HEK293 (cell line): ENCODE measurements around the gene ARHGEF26.
A peak's percentile ranks its signal among the peaks of the same experiment; 100 is the strongest.

Experiments
- GLIS1 ChIP-seq: fragments of 450-650 bp; formaldehyde crosslinking; IDR thresholded peaks from 2 replicates; pipeline ENCODE4 v1.5.1; 2016; ENCODE audit warnings: missing biosample characterization, missing genetic modification characterization
- GLIS2 ChIP-seq: fragments of 450-650 bp; formaldehyde crosslinking; IDR thresholded peaks from 2 replicates; pipeline ENCODE4 v1.5.1; 2016; ENCODE audit warnings: missing biosample characterization, missing genetic modification characterization
- SP2 ChIP-seq: fragments of 450-650 bp; formaldehyde crosslinking; IDR thresholded peaks from 2 replicates; pipeline ENCODE4 v1.5.1; 2016; ENCODE audit warnings: missing biosample characterization, missing genetic modification characterization
- SP3 ChIP-seq: fragments of 450-650 bp; formaldehyde crosslinking; IDR thresholded peaks from 2 replicates; pipeline ENCODE4 v1.5.1; 2016; ENCODE audit warnings: missing biosample characterization, missing genetic modification characterization
- TCF7L2 ChIP-seq: IDR thresholded peaks from 2 replicates; pipeline ENCODE4 v1.6.1; 2011; ENCODE audit warnings: low read depth, mild to moderate bottlenecking, inconsistent platforms, low read length, moderate library complexity, borderline replicate concordance
- ZBTB20 ChIP-seq: fragments of 450-650 bp; formaldehyde crosslinking; IDR thresholded peaks from 2 replicates; pipeline ENCODE4 v1.5.1; 2016; ENCODE audit warnings: missing biosample characterization, missing genetic modification characterization
- ZEB2 ChIP-seq: fragments of 450-650 bp; formaldehyde crosslinking; IDR thresholded peaks from 2 replicates; pipeline ENCODE4 v1.5.1; 2016; ENCODE audit warnings: missing biosample characterization, missing genetic modification characterization
- ZNF324 ChIP-seq: fragments of 450-650 bp; formaldehyde crosslinking; IDR thresholded peaks from 2 replicates; pipeline ENCODE4 v1.5.1; 2016; ENCODE audit warnings: missing biosample characterization, missing genetic modification characterization
- ZNF501 ChIP-seq: fragments of 450-650 bp; formaldehyde crosslinking; IDR thresholded peaks from 2 replicates; pipeline ENCODE4 v1.5.1; 2016; ENCODE audit warnings: missing biosample characterization, missing genetic modification characterization
- ZNF670 ChIP-seq: fragments of 450-650 bp; formaldehyde crosslinking; IDR thresholded peaks from 2 replicates; pipeline ENCODE4 v1.5.1; 2016; ENCODE audit warnings: missing biosample characterization, missing genetic modification characterization, low read depth
- ZNF777 ChIP-seq: fragments of 450-650 bp; formaldehyde crosslinking; IDR thresholded peaks from 2 replicates; pipeline ENCODE4 v1.5.1; 2017; ENCODE audit warnings: missing biosample characterization, missing genetic modification characterization, borderline replicate concordance
- TF ChIP-seq, protein P1 (sequence below): fragments of 450-650 bp; formaldehyde crosslinking; IDR thresholded peaks from 2 replicates; pipeline ENCODE4 v1.5.1; 2016; ENCODE audit warnings: missing biosample characterization, missing genetic modification characterization
- TF ChIP-seq, protein P2 (sequence below): fragments of 450-650 bp; formaldehyde crosslinking; IDR thresholded peaks from 2 replicates; pipeline ENCODE4 v1.5.1; 2016; ENCODE audit warnings: missing biosample characterization, missing genetic modification characterization
- TF ChIP-seq, protein P3 (sequence below): fragments of 450-650 bp; formaldehyde crosslinking; IDR thresholded peaks from 2 replicates; pipeline ENCODE4 v1.5.1; 2017; ENCODE audit warnings: missing biosample characterization, missing genetic modification characterization
- TF ChIP-seq, protein P4 (sequence below): fragments of 450-650 bp; formaldehyde crosslinking; IDR thresholded peaks from 2 replicates; pipeline ENCODE4 v1.5.1; 2016; ENCODE audit warnings: missing biosample characterization, missing genetic modification characterization
- TF ChIP-seq, protein P5 (sequence below): fragments of 450-650 bp; formaldehyde crosslinking; IDR thresholded peaks from 2 replicates; pipeline ENCODE4 v1.5.1; 2016; ENCODE audit warnings: missing biosample characterization, missing genetic modification characterization

ARHGEF26 gene

DNA sequence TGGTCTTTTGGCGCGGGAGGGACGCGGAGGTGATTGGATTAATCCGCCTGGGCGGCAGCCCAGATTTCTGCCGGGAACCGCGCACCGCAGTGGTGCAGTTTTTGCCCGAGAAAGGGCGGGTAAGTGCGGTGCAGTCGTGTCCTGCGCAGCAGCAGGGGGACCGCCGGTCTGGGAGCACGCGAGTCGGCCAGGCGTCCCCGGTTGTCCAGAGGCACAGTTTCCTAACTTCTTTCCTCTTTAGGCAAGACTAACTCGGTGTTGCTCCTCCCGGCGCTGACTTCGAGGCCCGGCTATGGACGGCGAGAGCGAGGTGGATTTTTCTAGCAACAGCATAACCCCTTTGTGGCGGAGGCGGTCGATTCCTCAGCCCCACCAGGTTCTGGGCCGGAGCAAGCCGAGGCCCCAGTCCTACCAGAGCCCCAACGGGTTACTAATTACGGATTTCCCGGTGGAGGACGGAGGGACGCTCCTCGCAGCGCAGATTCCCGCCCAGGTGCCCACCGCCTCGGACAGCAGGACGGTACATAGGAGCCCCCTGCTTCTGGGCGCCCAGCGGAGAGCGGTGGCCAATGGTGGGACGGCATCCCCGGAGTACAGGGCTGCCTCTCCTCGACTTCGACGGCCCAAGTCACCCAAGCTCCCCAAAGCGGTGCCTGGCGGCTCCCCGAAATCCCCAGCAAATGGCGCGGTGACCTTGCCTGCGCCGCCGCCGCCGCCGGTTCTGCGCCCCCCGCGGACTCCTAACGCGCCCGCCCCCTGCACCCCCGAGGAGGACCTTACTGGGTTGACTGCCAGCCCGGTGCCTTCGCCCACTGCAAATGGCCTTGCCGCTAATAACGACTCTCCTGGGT is 736 bp downstream of the ARHGEF26 start (continued):
- TF ChIP-seq, protein P1, sequence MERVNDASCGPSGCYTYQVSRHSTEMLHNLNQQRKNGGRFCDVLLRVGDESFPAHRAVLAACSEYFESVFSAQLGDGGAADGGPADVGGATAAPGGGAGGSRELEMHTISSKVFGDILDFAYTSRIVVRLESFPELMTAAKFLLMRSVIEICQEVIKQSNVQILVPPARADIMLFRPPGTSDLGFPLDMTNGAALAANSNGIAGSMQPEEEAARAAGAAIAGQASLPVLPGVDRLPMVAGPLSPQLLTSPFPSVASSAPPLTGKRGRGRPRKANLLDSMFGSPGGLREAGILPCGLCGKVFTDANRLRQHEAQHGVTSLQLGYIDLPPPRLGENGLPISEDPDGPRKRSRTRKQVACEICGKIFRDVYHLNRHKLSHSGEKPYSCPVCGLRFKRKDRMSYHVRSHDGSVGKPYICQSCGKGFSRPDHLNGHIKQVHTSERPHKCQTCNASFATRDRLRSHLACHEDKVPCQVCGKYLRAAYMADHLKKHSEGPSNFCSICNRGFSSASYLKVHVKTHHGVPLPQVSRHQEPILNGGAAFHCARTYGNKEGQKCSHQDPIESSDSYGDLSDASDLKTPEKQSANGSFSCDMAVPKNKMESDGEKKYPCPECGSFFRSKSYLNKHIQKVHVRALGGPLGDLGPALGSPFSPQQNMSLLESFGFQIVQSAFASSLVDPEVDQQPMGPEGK (tag by site-specific recombination): peak; percentile 12; the same call in 1 of the 2 replicates
- peak; percentile 49; the same call in 1 of the 2 replicates for TF ChIP-seq SP2 (tag by site-specific recombination)
- no peak for TF ChIP-seq SP3
- TF ChIP-seq, protein P2, sequence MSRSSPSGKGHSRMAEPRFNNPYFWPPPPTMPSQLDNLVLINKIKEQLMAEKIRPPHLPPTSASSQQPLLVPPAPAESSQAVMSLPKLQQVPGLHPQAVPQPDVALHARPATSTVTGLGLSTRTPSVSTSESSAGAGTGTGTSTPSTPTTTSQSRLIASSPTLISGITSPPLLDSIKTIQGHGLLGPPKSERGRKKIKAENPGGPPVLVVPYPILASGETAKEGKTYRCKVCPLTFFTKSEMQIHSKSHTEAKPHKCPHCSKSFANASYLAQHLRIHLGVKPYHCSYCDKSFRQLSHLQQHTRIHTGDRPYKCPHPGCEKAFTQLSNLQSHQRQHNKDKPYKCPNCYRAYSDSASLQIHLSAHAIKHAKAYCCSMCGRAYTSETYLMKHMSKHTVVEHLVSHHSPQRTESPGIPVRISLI (tag by site-specific recombination): no peak
- TF ChIP-seq ZNF501 (tag by site-specific recombination): no peak
- TF ChIP-seq GLIS1 (tag by site-specific recombination): peak; percentile 83
- TF ChIP-seq, protein P3, sequence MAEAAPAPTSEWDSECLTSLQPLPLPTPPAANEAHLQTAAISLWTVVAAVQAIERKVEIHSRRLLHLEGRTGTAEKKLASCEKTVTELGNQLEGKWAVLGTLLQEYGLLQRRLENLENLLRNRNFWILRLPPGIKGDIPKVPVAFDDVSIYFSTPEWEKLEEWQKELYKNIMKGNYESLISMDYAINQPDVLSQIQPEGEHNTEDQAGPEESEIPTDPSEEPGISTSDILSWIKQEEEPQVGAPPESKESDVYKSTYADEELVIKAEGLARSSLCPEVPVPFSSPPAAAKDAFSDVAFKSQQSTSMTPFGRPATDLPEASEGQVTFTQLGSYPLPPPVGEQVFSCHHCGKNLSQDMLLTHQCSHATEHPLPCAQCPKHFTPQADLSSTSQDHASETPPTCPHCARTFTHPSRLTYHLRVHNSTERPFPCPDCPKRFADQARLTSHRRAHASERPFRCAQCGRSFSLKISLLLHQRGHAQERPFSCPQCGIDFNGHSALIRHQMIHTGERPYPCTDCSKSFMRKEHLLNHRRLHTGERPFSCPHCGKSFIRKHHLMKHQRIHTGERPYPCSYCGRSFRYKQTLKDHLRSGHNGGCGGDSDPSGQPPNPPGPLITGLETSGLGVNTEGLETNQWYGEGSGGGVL (tag by site-specific recombination): 0 out of 2 replicates have a peak, but pooled peaks have one; percentile 28
- TF ChIP-seq ZBTB20 (tag by site-specific recombination): peak; percentile 69
- TF ChIP-seq ZNF670 (tag by site-specific recombination): no peak
- no peak for TF ChIP-seq ZNF324 (tag by site-specific recombination)
- TF ChIP-seq ZNF777 (tag by site-specific recombination): no peak; the same call in 1 of the 2 replicates
- no peak for TF ChIP-seq ZEB2
- peak; percentile 88 for TF ChIP-seq GLIS2 (tag by site-specific recombination)
- no peak for TF ChIP-seq TCF7L2
- TF ChIP-seq, protein P4, sequence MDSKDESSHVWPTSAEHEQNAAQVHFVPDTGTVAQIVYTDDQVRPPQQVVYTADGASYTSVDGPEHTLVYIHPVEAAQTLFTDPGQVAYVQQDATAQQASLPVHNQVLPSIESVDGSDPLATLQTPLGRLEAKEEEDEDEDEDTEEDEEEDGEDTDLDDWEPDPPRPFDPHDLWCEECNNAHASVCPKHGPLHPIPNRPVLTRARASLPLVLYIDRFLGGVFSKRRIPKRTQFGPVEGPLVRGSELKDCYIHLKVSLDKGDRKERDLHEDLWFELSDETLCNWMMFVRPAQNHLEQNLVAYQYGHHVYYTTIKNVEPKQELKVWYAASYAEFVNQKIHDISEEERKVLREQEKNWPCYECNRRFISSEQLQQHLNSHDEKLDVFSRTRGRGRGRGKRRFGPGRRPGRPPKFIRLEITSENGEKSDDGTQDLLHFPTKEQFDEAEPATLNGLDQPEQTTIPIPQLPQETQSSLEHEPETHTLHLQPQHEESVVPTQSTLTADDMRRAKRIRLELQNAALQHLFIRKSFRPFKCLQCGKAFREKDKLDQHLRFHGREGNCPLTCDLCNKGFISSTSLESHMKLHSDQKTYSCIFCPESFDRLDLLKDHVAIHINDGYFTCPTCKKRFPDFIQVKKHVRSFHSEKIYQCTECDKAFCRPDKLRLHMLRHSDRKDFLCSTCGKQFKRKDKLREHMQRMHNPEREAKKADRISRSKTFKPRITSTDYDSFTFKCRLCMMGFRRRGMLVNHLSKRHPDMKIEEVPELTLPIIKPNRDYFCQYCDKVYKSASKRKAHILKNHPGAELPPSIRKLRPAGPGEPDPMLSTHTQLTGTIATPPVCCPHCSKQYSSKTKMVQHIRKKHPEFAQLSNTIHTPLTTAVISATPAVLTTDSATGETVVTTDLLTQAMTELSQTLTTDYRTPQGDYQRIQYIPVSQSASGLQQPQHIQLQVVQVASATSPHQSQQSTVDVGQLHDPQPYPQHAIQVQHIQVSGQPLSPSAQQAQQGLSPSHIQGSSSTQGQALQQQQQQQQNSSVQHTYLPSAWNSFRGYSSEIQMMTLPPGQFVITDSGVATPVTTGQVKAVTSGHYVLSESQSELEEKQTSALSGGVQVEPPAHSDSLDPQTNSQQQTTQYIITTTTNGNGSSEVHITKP (tag by site-specific recombination): 0 out of 2 replicates have a peak, but pooled peaks have one; percentile 15
- TF ChIP-seq, protein P5, sequence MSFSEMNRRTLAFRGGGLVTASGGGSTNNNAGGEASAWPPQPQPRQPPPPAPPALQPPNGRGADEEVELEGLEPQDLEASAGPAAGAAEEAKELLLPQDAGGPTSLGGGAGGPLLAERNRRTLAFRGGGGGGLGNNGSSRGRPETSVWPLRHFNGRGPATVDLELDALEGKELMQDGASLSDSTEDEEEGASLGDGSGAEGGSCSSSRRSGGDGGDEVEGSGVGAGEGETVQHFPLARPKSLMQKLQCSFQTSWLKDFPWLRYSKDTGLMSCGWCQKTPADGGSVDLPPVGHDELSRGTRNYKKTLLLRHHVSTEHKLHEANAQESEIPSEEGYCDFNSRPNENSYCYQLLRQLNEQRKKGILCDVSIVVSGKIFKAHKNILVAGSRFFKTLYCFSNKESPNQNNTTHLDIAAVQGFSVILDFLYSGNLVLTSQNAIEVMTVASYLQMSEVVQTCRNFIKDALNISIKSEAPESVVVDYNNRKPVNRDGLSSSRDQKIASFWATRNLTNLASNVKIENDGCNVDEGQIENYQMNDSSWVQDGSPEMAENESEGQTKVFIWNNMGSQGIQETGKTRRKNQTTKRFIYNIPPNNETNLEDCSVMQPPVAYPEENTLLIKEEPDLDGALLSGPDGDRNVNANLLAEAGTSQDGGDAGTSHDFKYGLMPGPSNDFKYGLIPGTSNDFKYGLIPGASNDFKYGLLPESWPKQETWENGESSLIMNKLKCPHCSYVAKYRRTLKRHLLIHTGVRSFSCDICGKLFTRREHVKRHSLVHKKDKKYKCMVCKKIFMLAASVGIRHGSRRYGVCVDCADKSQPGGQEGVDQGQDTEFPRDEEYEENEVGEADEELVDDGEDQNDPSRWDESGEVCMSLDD (tag by site-specific recombination): no peak; the same call in 1 of the 2 replicates
